PC-3 (cell line): ENCODE measurements around the gene EPPIN. TPM values are rescaled to one million over a fixed set of nuclear protein-coding genes. Genes with fewer than 3 reads are reported as not detected.

ENCODE experiments used
- ATAC-seq: fragments of 200-7000 bp; cut with Tn5 transposase; 2 replicates; pipeline ENCODE4 v1.9.1; 2020; ENCODE audit warnings: mild to moderate bottlenecking, moderate library complexity
- BruUV-seq: library from RNA; stranded (reverse); fragments of 400-500 nt; replicated peaks from 2 replicates; lab custom pipeline; 2021; lab: Mats Ljungman, UMichigan
- CTCF ChIA-PET: fragments of 300-600 bp; sonication (Branson Sonifier 250); formaldehyde crosslinking; loops from one replicate; lab custom pipeline; 2022; ENCODE audit warnings: antibody characterized with exemption; lab: Charles Lee
- POLR2A ChIA-PET: fragments of 300-600 bp; sonication (Branson Sonifier 250); formaldehyde crosslinking; loops from one replicate; lab custom pipeline; 2022; ENCODE audit warnings: antibody characterized with exemption; ENCODE audit not compliant: unreplicated experiment; lab: Charles Lee
- DNase-seq: peaks from one replicate; pipeline ENCODE4 v3.0.0-alpha.2; 2015
- H2AFZ ChIP-seq: fragments of 300-600 bp; sonication (generic); 2 replicates; pipeline ENCODE4 v1.6.0; 2016; ENCODE audit warnings: antibody characterized with exemption, low read length
- H3F3A ChIP-seq: fragments of 300-600 bp; sonication (generic); one replicate; pipeline ENCODE4 v1.6.0; 2017; ENCODE audit warnings: antibody characterized with exemption, low read length, control low read depth, mild to moderate bottlenecking; ENCODE audit not compliant: unreplicated experiment
- H3K27ac ChIP-seq: fragments of 300-600 bp; sonication (generic); 2 replicates; pipeline ENCODE4 v1.5.1; 2016; ENCODE audit warnings: mild to moderate bottlenecking, low read length
- H3K27me3 ChIP-seq: fragments of 300-600 bp; sonication (generic); 2 replicates; pipeline ENCODE4 v1.6.1; 2016; ENCODE audit warnings: low read length, mixed read lengths
- H3K36me3 ChIP-seq: fragments of 300-600 bp; sonication (generic); 2 replicates; pipeline ENCODE4 v1.6.1; 2016; ENCODE audit warnings: low read depth, mixed run types, low read length, mixed read lengths
- H3K4me1 ChIP-seq: fragments of 300-600 bp; sonication (generic); 2 replicates; pipeline ENCODE4 v1.5.1; 2016; ENCODE audit warnings: low read length; ENCODE audit not compliant: insufficient read depth
- H3K4me2 ChIP-seq: fragments of 300-600 bp; sonication (generic); 2 replicates; pipeline ENCODE4 v1.6.0; 2016; ENCODE audit warnings: low read length
- H3K4me3 ChIP-seq: fragments of 300-600 bp; sonication (generic); 2 replicates; pipeline ENCODE4 v1.5.1; 2016; ENCODE audit warnings: mild to moderate bottlenecking, low read length, mixed read lengths
- H3K79me2 ChIP-seq: fragments of 300-600 bp; sonication (generic); 2 replicates; pipeline ENCODE4 v1.6.1; 2017; ENCODE audit warnings: low read length, mixed read lengths
- H3K9ac ChIP-seq: fragments of 300-600 bp; sonication (generic); 2 replicates; pipeline ENCODE4 v1.6.0; 2016; ENCODE audit warnings: mild to moderate bottlenecking, low read length
- H3K9me2 ChIP-seq: fragments of 300-600 bp; sonication (generic); replicated peaks from 2 replicates; pipeline ENCODE4 v1.6.1; 2016; ENCODE audit warnings: mixed run types, low read length, mixed read lengths
- H3K9me3 ChIP-seq: fragments of 300-600 bp; sonication (generic); 2 replicates; pipeline ENCODE4 v1.6.1; 2016; ENCODE audit warnings: low read length, mixed read lengths
- H4K20me1 ChIP-seq: fragments of 300-600 bp; sonication (generic); 2 replicates; pipeline ENCODE4 v1.6.1; 2016; ENCODE audit warnings: low read length, mixed read lengths
- EZH2 ChIP-seq: fragments of 300-600 bp; sonication (generic); IDR thresholded peaks from one replicate; pipeline ENCODE4 v1.6.1; 2017; ENCODE audit warnings: antibody characterized with exemption, mild to moderate bottlenecking, low read length; ENCODE audit not compliant: unreplicated experiment
- EZH2phosphoT487 ChIP-seq: fragments of 300-600 bp; sonication (generic); IDR thresholded peaks from 2 replicates; pipeline ENCODE4 v1.6.1; 2018; ENCODE audit warnings: mild to moderate bottlenecking, antibody characterized with exemption, low read length, borderline replicate concordance
- intact Hi-C: fragments of 100-400 bp; cut with micrococcal nuclease; formaldehyde crosslinking; loops from 2 replicates; pipeline ENCODE4 v1.9.0; 2023
- total RNA-seq: library from RNA; depleted of rRNA; stranded (reverse); fragments of >200 nt; gene quantifications from 2 replicates; pipeline ENCODE4 v1.2.3, GENCODE V29; 2014
- TF ChIP-seq, protein P1 (sequence below): fragments of 300-600 bp; sonication (generic); conservative IDR thresholded peaks from 2 replicates; pipeline ENCODE4 v1.5.1; 2017; ENCODE audit warnings: antibody characterized with exemption, low read depth, mild to moderate bottlenecking, low read length

EPPIN gene
- total RNA-seq, 1 experiment from 2014 or later = not detected

GRCh38 chr20:45579184-45579583 lies 32.0 kb upstream of the EPPIN start, which contains the start of gene WFDC8:
TSS of gene WFDC8 (minus strand) at chr20:45579284. CDS start at chr20:45579247, 37 bp downstream.
- intact Hi-C loops = no loop called here
- Histone ChIP-seq H3K9me3 (no peaks in the 10 kb centered on the region), H2AFZ (no peak within 1 kb of the TSS), H3K36me3 (no peaks in the 10 kb centered on the region), H3F3A (no peaks in the 10 kb centered on the region), H3K27ac (no peak within 1 kb of the TSS), H3K9me2 (no peaks in the 10 kb centered on the region), H3K4me2 (no peak within 1 kb of the TSS), H3K79me2 (no peaks in the 10 kb centered on the region), H3K27me3 (peaks cover 45% of the 10 kb centered on the region), H4K20me1 (no peaks in the 10 kb centered on the region), H3K4me3 (no peak within 1 kb of the TSS), H3K4me1 (no peaks in the 10 kb centered on the region), H3K9ac (no peak within 1 kb of the TSS)
- no peak for ATAC-seq
- TF ChIP-seq EZH2phosphoT487 (no peak), EZH2 (no peak)
- TF ChIP-seq, protein P1, sequence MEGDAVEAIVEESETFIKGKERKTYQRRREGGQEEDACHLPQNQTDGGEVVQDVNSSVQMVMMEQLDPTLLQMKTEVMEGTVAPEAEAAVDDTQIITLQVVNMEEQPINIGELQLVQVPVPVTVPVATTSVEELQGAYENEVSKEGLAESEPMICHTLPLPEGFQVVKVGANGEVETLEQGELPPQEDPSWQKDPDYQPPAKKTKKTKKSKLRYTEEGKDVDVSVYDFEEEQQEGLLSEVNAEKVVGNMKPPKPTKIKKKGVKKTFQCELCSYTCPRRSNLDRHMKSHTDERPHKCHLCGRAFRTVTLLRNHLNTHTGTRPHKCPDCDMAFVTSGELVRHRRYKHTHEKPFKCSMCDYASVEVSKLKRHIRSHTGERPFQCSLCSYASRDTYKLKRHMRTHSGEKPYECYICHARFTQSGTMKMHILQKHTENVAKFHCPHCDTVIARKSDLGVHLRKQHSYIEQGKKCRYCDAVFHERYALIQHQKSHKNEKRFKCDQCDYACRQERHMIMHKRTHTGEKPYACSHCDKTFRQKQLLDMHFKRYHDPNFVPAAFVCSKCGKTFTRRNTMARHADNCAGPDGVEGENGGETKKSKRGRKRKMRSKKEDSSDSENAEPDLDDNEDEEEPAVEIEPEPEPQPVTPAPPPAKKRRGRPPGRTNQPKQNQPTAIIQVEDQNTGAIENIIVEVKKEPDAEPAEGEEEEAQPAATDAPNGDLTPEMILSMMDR = no peak
- DNase-seq = no peak
- ChIA-PET POLR2A (no interaction called here), CTCF (no interaction called here)
- BruUV-seq = no TSS peak

DNA sequence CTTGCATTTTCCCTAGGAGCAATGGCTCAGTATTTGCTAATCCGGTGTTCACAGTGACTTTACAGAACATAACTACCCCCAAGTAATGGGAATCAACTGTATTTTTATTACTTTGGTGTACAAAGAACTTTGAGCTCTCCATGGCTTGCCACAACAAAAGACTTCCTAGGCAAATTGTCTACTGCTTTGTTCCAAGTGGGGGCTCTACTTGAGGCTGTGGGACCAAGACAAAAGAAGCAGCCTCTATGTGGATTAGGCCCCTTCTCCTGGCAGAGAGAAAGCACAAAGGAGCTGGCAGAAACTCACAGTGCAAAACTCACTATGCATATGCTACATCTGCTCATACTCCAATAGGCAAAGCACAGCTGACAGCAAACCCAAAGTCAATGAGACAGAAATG lies 31.0 kb upstream of the EPPIN start:
- no peaks in the 10 kb centered on the region for H3K9me3 ChIP-seq
- CTCF ChIA-PET = no interaction called here
- POLR2A ChIA-PET = no interaction called here
- H2AFZ ChIP-seq = no peak overlapping the region
- intact Hi-C loops = no loop called here
- H3K79me2 ChIP-seq = no peaks in the 10 kb centered on the region
- no peaks in the 10 kb centered on the region for H3F3A ChIP-seq
- no peaks in the 10 kb centered on the region for H4K20me1 ChIP-seq
- no peak overlapping the region for H3K4me2 ChIP-seq
- DNase-seq (no peak), ATAC-seq (no peak)
- H3K4me3 ChIP-seq = no peak overlapping the region
- H3K27me3 ChIP-seq = peaks cover 37% of the 10 kb centered on the region
- H3K9ac ChIP-seq = no peak overlapping the region
- H3K36me3 ChIP-seq = no peaks in the 10 kb centered on the region
- no peaks in the 10 kb centered on the region for H3K4me1 ChIP-seq
- no TSS peak for BruUV-seq
- no peak for TF ChIP-seq EZH2phosphoT487
- TF ChIP-seq, protein P1 = no peak
- TF ChIP-seq EZH2 = no peak
- H3K27ac ChIP-seq = no peak overlapping the region
- no peaks in the 10 kb centered on the region for H3K9me2 ChIP-seq

GRCh38 chr20:45576995-45577394 lies 29.8 kb upstream of the EPPIN start:
- Histone ChIP-seq H3K9ac (no peak overlapping the region), H3K9me2 (no peaks in the 10 kb centered on the region), H3K9me3 (no peaks in the 10 kb centered on the region), H3F3A (no peaks in the 10 kb centered on the region), H3K4me3 (no peak overlapping the region), H3K4me2 (no peak overlapping the region), H3K27me3 (peaks cover 30% of the 10 kb centered on the region), H3K27ac (no peak overlapping the region), H2AFZ (no peak overlapping the region), H4K20me1 (no peaks in the 10 kb centered on the region), H3K79me2 (no peaks in the 10 kb centered on the region), H3K36me3 (no peaks in the 10 kb centered on the region), H3K4me1 (no peaks in the 10 kb centered on the region)
- intact Hi-C loops = no loop called here
- POLR2A ChIA-PET = no interaction called here
- ATAC-seq (no peak), DNase-seq (no peak)
- CTCF ChIA-PET = no interaction called here
- BruUV-seq = no TSS peak
- TF ChIP-seq, protein P1 = no peak
- TF ChIP-seq EZH2phosphoT487 (no peak), EZH2 (no peak)
